Neuronal stem cell (in vitro differentiated cells): ENCODE results near the gene HS6ST3.

Experiments
- DNase-seq: peaks from one replicate; pipeline ENCODE4 v3.0.0-alpha.2; 2013; ENCODE audit warnings: low spot score
- H2AFZ ChIP-seq: one replicate; pipeline ENCODE4 v1.6.1; 2013; ENCODE audit warnings: mild to moderate bottlenecking, low read length, inconsistent platforms
- H2AK5ac ChIP-seq: 2 replicates; pipeline ENCODE4 v1.6.1; 2013; ENCODE audit warnings: low read depth, mild to moderate bottlenecking, inconsistent platforms, low read length, moderate library complexity, mixed read lengths
- H2BK120ac ChIP-seq: 2 replicates; pipeline ENCODE4 v1.6.1; 2013; ENCODE audit warnings: low read depth, mild to moderate bottlenecking, inconsistent platforms, low read length, moderate library complexity, mixed read lengths
- H2BK12ac ChIP-seq: one replicate; pipeline ENCODE4 v1.6.1; 2013; ENCODE audit warnings: low read length, inconsistent platforms
- H2BK15ac ChIP-seq: 2 replicates; pipeline ENCODE4 v1.6.1; 2013; ENCODE audit warnings: mild to moderate bottlenecking, low read length, inconsistent platforms, mixed read lengths
- H2BK5ac ChIP-seq: one replicate; pipeline ENCODE4 v1.6.1; 2013; ENCODE audit warnings: inconsistent platforms, mild to moderate bottlenecking, low read length, moderate library complexity
- H3K14ac ChIP-seq: one replicate; pipeline ENCODE4 v1.6.1; 2013; ENCODE audit warnings: low read length, inconsistent platforms
- H3K18ac ChIP-seq: 2 replicates; pipeline ENCODE4 v1.6.1; 2013; ENCODE audit warnings: low read length, inconsistent platforms
- H3K23ac ChIP-seq: 2 replicates; pipeline ENCODE4 v1.6.1; 2013; ENCODE audit warnings: low read depth, mild to moderate bottlenecking, mixed read lengths, low read length, inconsistent platforms; ENCODE audit not compliant: poor library complexity
- H3K27ac ChIP-seq: replicated peaks from 3 replicates; pipeline ENCODE4 v1.5.1; 2013; ENCODE audit warnings: low read length, inconsistent platforms
- H3K27me3 ChIP-seq, 3 experiments: 2 replicates each; pipeline ENCODE4 v1.6.1; 2013; ENCODE audit warnings: low read length in 3 of 3, mild to moderate bottlenecking in 2 of 3, inconsistent platforms in 1 of 3, low read depth in 1 of 3, mixed read lengths in 1 of 3, moderate library complexity in 1 of 3; ENCODE audit not compliant: control insufficient read depth in 3 of 3, insufficient read depth in 3 of 3
- H3K36me3 ChIP-seq, 2 donors: replicated peaks in 1 of 2; 2 replicates each; pipeline ENCODE4 v1.6.1; 2013; ENCODE audit warnings: low read length in 2 of 2; ENCODE audit not compliant: control insufficient read depth in 2 of 2, insufficient read depth in 2 of 2
- H3K4ac ChIP-seq: 2 replicates; pipeline ENCODE4 v1.6.1; 2013; ENCODE audit warnings: inconsistent platforms, mild to moderate bottlenecking, low read length, moderate library complexity
- H3K4me1 ChIP-seq, 2 donors: 1 replicate in 1 of 2; 2 replicates in 1 of 2; pipeline ENCODE4 v1.6.1; 2013; ENCODE audit warnings: low read length in 2 of 2, low read depth in 1 of 2; ENCODE audit not compliant: control insufficient read depth in 2 of 2, insufficient read depth in 1 of 2
- H3K4me2 ChIP-seq: one replicate; pipeline ENCODE4 v1.6.1; 2013; ENCODE audit warnings: mild to moderate bottlenecking, low read length, inconsistent platforms; ENCODE audit not compliant: insufficient read depth, poor library complexity, severe bottlenecking
- H3K4me3 ChIP-seq, 2 donors: 2 replicates each; pipeline ENCODE4 v1.5.1; 2013; ENCODE audit warnings: low read length in 2 of 2, mild to moderate bottlenecking in 2 of 2, inconsistent platforms in 1 of 2, moderate library complexity in 1 of 2
- H3K79me1 ChIP-seq: one replicate; pipeline ENCODE4 v1.6.1; 2013; ENCODE audit warnings: low read depth, mild to moderate bottlenecking, inconsistent platforms, low read length, moderate library complexity
- H3K9ac ChIP-seq: one replicate; pipeline ENCODE4 v1.6.1; 2013; ENCODE audit warnings: mild to moderate bottlenecking, low read depth, low read length, inconsistent platforms; ENCODE audit not compliant: poor library complexity
- H3K9me3 ChIP-seq, 2 donors: replicated peaks in 1 of 2; 2 replicates each; pipeline versions ENCODE3 to v1.6.1; 2013; ENCODE audit warnings: low read length in 2 of 2, mild to moderate bottlenecking in 2 of 2, inconsistent platforms in 1 of 2, low read depth in 1 of 2, mixed read lengths in 1 of 2, moderate library complexity in 1 of 2; ENCODE audit not compliant: control insufficient read depth in 2 of 2, insufficient read depth in 1 of 2
- H4K8ac ChIP-seq: one replicate; pipeline ENCODE4 v1.6.1; 2013; ENCODE audit warnings: low read depth, mild to moderate bottlenecking, inconsistent platforms, low read length, moderate library complexity
- H4K91ac ChIP-seq: one replicate; pipeline ENCODE4 v1.6.1; 2013; ENCODE audit warnings: low read length, low read depth, mild to moderate bottlenecking, inconsistent platforms; ENCODE audit not compliant: poor library complexity
- WGBS, 2 donors: extraction: QIAGEN DNeasy Blood & Tissue Kit; methylation state at CpG; one replicate each; pipeline ENCODE4 v1.1.7; 2013; ENCODE audit warnings: missing lambda C conversion rate in 2 of 2, mixed read lengths in 1 of 2; ENCODE audit not compliant: insufficient read length in 2 of 2, insufficient replicate concordance in 1 of 2; ENCODE audit errors: extremely low coverage in 2 of 2; 5-methylcytosine and 5-hydroxymethylcytosine counted together

The HS6ST3 gene

DNA sequence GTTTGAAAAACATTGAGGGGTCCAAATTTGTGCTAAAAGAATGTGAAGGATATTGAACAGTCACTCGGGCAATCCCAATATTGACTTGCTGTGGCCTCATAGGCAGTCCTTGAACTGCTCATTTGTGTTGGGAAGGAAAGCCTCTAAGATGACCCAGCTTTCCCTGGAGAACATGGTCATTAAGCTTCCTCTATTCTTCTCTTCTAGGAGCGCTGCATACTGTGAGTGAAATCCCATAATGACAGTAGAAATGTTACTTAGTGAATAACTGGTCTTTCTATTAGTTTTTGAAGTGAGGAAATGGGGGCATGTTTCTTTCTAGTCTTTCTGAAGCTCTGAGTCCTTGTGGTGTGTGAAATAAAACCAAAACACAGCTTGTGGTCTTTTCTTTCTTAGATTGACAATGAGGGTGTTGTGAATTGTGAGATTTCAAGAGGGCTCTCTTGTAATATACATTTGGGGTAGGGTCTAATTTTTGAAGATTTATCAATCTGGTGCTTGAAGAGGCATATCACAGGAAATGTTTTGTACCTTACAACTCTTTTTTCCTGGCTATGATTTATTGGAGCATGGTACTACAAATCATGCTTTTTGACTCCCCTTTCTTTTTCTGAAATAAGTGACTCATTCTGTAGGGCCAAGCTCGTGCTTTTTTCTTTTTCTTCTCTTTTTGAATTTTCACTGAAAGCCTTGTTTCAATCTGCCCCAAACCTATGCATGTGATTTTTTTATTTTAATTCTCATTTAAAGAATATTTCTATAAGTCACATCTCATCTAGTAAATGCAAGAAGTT, 653.6 kb downstream of the HS6ST3 start:
- Histone ChIP-seq H3K4me3 (no peak overlapping the region), H3K27ac (no peak overlapping the region), H2BK12ac (no peak overlapping the region), H3K4me2 (no peak overlapping the region), H3K23ac (no peak overlapping the region), H3K18ac (no peak overlapping the region), H3K9ac (no peak overlapping the region), H3K4me1 (peaks cover 0 to 4% of the 10 kb centered on the region in 2 donors), H4K91ac (no peak overlapping the region), H3K79me1 (no peaks in the 10 kb centered on the region), H3K4ac (no peak overlapping the region), H3K14ac (no peak overlapping the region), H2BK5ac (no peak overlapping the region), H4K8ac (no peak overlapping the region), H2AK5ac (no peak overlapping the region), H3K9me3 (no peaks in the 10 kb centered on the region), H3K27me3 (no peaks in the 10 kb centered on the region), H2BK120ac (no peak overlapping the region), H2AFZ (no peak overlapping the region), H2BK15ac (no peak overlapping the region), H3K36me3 (no peaks in the 10 kb centered on the region)
- no peak for DNase-seq
- WGBS, 2 donors, result no CpG with 5 or more reads among the region's 3 CpGs

DNA sequence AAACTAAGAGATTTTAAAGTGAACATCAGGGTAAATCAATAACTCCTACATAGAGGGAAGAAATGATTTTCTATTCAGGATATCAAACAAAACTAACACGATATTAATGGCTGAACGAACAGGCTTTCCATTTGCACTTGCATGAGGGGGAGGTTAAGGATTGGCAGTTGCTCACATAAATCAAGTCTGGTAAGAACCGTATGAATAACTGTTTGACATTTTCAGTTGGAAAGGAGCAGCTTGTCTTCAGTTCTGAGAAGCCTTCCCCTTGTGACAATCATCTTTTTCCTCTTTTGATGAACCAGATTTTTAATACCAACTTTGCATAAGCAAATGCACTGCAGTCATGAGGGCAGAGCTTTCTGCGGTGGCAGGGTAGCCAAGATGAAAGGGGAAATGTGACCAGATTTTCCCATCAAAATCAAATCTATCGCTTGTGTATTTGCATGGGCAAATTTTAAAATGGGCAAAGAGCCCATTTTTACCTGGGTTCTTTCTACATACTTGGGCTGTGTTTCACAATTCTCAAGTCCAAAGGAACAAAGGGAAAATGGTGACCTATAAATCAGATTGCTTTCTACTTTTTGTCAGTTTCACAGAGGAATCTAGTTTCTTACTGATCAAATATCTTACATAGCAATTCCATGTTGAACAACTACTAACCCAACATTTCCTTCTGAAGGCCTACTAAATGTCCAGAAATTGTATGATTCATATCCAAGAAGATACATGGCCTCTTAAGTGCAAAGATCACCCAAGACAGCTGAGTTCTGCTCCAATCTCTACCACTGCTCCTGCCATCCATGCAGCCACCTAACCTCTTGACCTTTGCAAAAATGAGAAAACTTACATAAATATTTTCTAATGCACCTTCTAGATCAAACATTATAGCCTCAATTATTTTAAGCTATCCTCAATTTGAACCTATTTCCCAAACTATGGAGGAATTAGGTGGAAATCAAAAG, 654.7 kb downstream of the HS6ST3 start:
- H2BK120ac ChIP-seq, result no peak overlapping the region
- H3K4me3 ChIP-seq, result no peak overlapping the region
- H3K27me3 ChIP-seq, result no peaks in the 10 kb centered on the region
- H4K8ac ChIP-seq, result no peak overlapping the region
- WGBS, 2 donors, result no CpG with 5 or more reads among the region's 5 CpGs
- no peak overlapping the region for H3K18ac ChIP-seq
- H2BK12ac ChIP-seq, result no peak overlapping the region
- no peak overlapping the region for H2BK15ac ChIP-seq
- H3K4me1 ChIP-seq, result peaks cover 0 to 4% of the 10 kb centered on the region in 2 donors
- H3K36me3 ChIP-seq, result no peaks in the 10 kb centered on the region
- H3K9ac ChIP-seq, result no peak overlapping the region
- H2AFZ ChIP-seq, result no peak overlapping the region
- no peak overlapping the region for H2AK5ac ChIP-seq
- no peak overlapping the region for H2BK5ac ChIP-seq
- no peaks in the 10 kb centered on the region for H3K9me3 ChIP-seq
- no peak overlapping the region for H3K4ac ChIP-seq
- H3K4me2 ChIP-seq, result no peak overlapping the region
- H3K23ac ChIP-seq, result no peak overlapping the region
- H4K91ac ChIP-seq, result no peak overlapping the region
- no peaks in the 10 kb centered on the region for H3K79me1 ChIP-seq
- H3K27ac ChIP-seq, result no peak overlapping the region
- no peak for DNase-seq
- H3K14ac ChIP-seq, result no peak overlapping the region

DNA sequence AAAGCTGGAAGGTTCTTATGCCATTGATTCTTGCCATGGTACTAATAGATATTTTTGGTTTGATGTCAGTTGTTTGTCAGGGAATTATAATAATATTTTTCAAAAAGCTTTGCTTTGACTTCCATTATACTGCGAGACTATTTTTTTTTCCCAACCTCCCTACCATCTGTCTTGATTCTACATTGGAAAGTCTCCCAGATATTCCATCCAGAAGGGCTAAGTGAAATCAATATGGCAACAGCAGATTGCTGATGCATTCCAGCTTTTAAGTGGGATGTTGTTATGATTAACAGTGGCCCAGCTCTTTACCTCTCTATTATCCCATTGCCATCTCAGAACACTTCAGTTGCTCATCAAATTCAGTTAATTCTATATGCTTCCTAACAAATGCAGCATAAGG, 657.0 kb downstream of the HS6ST3 start:
- no peak overlapping the region for H2AK5ac ChIP-seq
- no peak overlapping the region for H2BK120ac ChIP-seq
- H3K4me3 ChIP-seq, result no peak overlapping the region
- no peak overlapping the region for H4K8ac ChIP-seq
- no peak overlapping the region for H3K23ac ChIP-seq
- H4K91ac ChIP-seq, result no peak overlapping the region
- no peak overlapping the region for H2BK15ac ChIP-seq
- H2BK12ac ChIP-seq, result no peak overlapping the region
- H3K14ac ChIP-seq, result no peak overlapping the region
- no peak overlapping the region for H2BK5ac ChIP-seq
- no CpG with 5 or more reads among the region's 1 CpG for WGBS, 2 donors
- no peaks in the 10 kb centered on the region for H3K79me1 ChIP-seq
- no peak overlapping the region for H3K4ac ChIP-seq
- peaks cover 0 to 4% of the 10 kb centered on the region in 2 donors for H3K4me1 ChIP-seq
- H3K9me3 ChIP-seq, result no peaks in the 10 kb centered on the region
- DNase-seq, result no peak
- no peak overlapping the region for H3K27ac ChIP-seq
- H3K27me3 ChIP-seq, result no peaks in the 10 kb centered on the region
- H2AFZ ChIP-seq, result no peak overlapping the region
- no peaks in the 10 kb centered on the region for H3K36me3 ChIP-seq
- H3K4me2 ChIP-seq, result no peak overlapping the region
- H3K18ac ChIP-seq, result no peak overlapping the region
- H3K9ac ChIP-seq, result no peak overlapping the region

DNA sequence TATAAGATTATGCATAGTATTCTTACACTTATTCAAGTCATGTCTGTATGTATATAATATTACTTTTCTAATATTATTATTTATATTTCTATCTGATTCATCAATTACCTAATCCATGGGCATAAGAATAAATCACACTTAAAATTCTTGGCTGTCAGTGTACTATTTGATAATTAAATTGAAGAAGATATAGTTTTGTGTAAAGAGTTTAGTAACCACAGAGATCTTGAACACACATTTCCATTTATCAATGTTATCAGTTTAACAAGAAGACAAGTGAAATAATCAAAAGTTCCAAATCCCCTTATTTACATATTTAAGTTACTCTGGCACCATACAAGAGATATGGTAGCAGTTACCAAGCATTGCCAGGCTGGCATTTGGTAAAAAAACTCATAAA, 659.9 kb downstream of the HS6ST3 start:
- no peak overlapping the region for H3K4me2 ChIP-seq
- no peak overlapping the region for H2BK5ac ChIP-seq
- H2BK120ac ChIP-seq, result no peak overlapping the region
- DNase-seq, result no peak
- no peaks in the 10 kb centered on the region for H3K9me3 ChIP-seq
- no peak overlapping the region for H3K4ac ChIP-seq
- no peak overlapping the region for H2AFZ ChIP-seq
- no peaks in the 10 kb centered on the region for H3K36me3 ChIP-seq
- no peak overlapping the region for H3K4me3 ChIP-seq
- no peak overlapping the region for H3K14ac ChIP-seq
- H4K91ac ChIP-seq, result no peak overlapping the region
- H3K23ac ChIP-seq, result no peak overlapping the region
- no peak overlapping the region for H3K9ac ChIP-seq
- H2BK15ac ChIP-seq, result no peak overlapping the region
- no peak overlapping the region for H2BK12ac ChIP-seq
- H2AK5ac ChIP-seq, result no peak overlapping the region
- no peak overlapping the region for H3K27ac ChIP-seq
- no peaks in the 10 kb centered on the region for H3K4me1 ChIP-seq
- H3K27me3 ChIP-seq, result no peaks in the 10 kb centered on the region
- no peak overlapping the region for H3K18ac ChIP-seq
- no peaks in the 10 kb centered on the region for H3K79me1 ChIP-seq
- no peak overlapping the region for H4K8ac ChIP-seq
